Stimulated activated CD4-positive, alpha-beta T cell treated with anti-CD3 and anti-CD28 coated beads, Interleukin-12 subunit alpha, Interleukin-12 subunit beta, amount 100 ng/mL, for 4 hours (primary cell): ENCODE measurements around the gene EHF.

Experiments used
- DNase-seq: peaks from one replicate; pipeline ENCODE4 v3.0.0-alpha.2; 2020

The EHF gene

DNA sequence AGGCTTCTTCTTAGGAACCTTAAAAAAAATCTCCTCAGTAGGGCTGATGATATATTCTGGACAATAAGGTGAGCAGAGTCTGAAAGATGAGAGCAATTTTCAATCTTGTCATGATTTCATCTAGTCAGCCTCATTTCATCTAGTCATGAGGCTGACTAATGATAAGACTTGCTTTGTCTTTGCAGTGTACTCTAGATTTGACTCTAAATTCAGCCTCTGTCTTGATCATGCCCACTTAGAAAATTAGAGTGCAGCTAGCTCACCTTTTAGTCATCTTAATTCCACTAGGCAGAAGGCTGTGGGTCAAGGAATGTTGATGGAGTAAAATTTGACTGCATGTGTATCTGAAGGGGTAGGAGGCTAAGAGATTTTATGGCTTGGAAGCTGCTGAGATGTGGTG lies 5.5 kb downstream of the EHF start:
- DNase-seq = no peak

DNA sequence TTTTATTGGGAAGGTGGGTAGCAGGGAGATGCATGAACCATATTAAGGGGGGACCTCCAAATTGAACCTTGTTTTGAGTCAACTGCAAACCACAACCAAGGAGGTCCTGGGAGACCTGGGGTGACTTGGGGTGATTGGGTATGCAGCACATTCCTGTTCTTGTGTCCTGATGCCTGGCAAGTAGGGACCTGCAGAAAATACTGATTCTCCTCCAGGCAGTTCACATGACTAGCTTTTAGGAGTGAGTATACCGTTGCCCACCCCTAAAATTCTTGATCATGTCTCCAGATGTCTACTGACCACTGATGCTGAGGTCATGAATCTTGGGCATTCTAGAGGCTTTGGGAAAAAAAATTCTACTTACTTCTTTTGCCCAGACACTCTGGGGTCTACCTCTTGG lies 6.3 kb downstream of the EHF start:
- no peak for DNase-seq

DNA sequence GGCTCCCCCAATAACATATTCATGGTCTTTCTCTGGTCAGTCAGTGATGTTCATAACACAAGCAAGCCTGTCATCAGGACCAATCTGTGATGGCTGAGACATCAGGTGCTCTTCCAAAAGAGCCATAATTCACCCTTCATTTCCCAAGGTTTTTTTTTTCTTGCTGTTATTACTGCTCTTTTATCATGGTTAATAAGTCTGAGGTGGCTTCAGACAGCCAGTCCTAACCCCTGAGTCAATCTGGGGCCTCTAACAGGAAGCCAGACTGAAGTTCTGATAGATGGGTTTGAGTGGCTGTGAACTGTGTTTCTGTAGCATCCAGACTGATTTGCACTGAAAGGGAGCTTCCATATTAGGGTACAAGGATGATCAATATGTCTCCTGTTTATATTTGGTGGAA lies 8.8 kb downstream of the EHF start:
- DNase-seq = no peak

DNA sequence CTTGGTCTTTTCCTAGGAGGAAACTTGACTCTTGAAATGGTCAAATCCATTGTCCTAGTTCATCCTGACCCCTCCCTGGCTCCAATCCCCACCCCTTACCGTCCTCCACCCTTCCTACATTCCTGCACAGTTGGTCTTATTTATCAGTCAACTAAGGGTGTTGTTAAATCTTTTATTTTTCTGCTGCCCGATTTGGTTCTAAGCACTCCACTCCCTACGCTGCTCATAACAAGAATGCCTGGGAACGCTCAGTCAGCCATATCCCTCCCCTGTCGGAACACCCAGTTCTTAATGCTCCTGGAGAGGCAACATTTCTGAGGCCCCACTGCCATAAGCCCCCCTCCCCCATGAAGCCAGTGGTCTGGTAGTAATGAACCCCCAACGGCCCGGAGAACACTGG lies 9.7 kb downstream of the EHF start:
- no peak for DNase-seq

DNA sequence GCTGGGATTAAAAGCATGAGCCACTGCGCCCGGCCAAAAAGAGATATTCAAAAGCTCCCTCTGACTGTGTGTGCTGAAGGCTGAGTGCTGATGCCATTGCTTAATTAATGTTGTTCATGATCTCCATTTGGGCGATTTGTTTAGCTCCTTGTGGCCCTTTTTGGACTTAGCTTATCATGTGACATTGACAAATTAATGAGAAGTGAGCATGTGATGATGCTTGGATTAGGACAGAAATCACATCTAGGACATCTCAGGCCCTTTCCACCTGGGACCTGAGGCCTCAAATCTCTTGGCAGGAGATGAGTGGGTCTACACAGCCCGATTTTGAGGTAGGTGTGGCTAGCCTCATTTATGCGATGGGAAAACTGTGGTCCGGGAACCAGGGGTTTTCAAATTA lies 10.4 kb downstream of the EHF start:
- no peak for DNase-seq

DNA sequence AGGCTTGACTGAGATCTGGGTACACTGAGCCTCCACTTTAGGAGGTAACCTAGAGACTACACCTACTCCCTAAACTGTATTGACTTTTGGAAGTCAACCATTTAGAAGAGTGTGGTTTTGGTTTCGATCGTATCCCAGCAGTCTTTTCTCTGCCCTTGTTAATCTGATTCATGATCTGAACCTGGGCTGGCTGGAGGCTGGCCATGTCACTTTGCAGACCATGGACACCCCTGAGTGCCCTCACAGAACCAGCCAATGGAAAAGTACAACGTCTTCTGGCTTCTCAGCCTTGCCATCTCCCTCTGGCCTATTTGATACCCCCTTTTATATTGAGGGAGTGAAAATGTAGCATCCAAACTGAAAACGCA lies 10.8 kb downstream of the EHF start:
- DNase-seq = no peak

DNA sequence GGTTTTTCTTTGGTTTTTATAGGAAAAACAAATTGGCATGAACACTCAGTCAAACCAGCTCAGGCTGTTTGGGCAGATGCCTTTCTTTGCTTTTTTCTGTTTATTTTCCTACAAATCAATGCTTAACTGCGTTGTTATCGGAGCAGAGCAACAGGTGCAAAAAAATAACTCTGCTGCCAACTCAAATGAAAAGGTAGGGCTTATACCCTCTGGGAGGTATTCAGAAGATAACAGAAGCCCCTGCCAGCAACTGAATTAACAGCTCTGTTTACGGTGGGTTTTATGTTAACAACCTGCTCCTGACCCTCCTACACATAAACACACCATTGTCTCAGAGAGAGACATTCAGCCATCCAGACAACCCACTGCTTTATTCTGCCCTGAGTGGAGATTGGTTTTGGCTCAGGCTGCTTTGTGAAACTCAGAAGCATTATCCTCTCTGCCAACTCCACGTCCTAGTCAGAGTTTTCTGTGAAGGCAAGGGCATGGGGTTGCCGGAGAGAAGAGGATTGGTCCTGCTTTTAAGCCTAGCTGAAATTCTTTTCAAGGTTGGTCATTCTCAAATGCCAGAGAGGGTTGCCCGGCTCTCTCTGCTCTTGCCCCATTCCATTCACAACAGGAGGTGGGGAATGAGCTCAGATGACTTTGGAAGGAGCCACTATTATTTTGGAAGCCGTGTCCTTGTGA lies 11.4 kb downstream of the EHF start:
- no peak for DNase-seq

DNA sequence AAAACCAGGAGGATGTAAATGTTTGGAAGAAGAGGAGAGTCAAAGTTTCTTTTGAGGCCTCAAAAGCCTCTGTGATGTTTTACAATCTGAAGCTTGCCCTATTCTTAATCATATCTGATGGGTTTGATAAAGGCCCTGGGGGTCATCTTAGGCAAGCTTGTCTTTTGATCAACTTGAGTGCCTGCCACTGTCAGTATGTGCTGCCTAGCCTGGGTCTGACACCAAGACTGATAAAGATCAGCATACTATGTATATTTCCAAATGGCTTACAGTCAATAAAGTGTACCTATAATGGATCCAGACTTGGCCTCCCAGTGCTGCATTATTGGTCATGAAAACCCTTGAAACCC lies 12.7 kb downstream of the EHF start:
- no peak for DNase-seq

DNA sequence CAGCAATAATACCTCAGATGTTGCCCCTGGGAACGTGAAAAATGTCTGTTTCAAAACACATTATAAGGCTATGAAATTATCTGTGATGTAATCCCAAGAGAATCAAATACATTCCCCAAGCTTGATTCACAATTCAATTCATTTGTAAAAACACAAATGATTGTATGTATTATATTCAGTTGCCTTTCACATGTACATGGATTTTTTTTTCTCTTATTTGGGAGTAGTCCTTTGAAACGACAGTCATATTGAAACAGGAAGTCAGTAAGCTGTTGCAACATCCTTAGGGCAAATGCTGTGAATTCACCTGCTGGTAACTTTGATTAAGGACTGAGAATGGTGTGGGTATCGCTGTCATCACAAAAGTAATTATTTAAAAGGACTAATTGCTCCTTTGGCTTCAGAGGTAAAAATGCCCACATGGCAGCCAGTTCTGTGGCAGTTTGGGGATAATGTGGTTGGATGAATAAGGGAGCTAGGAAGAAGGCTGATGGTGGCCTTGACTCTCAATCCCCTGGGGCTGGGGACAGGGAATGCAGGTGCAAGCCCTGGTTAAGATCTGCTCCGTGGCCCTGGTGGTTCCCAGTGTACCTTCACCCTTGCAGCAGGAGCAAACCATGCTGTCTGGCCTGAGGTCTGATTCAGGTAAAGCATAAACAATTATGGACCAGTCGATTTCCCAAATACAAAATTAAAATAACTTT lies 13.2 kb downstream of the EHF start:
- DNase-seq = no peak

DNA sequence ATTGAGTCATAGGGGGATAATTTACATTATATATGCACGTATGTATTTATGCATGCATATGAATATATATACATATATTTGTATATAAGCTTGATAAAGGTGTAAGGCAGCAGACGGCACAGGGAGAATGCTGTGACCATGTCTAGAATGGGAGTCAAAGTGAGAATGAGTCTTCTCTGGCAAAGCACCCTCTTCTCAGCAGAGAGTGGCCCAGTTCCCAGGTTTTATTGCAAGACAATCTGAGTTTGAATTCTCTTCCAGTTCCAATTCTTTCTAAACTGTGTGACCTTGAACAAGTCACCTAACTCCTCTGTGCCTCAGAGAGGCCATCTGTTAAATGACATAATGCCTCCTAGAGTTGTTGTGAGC lies 13.8 kb downstream of the EHF start:
- no peak for DNase-seq

DNA sequence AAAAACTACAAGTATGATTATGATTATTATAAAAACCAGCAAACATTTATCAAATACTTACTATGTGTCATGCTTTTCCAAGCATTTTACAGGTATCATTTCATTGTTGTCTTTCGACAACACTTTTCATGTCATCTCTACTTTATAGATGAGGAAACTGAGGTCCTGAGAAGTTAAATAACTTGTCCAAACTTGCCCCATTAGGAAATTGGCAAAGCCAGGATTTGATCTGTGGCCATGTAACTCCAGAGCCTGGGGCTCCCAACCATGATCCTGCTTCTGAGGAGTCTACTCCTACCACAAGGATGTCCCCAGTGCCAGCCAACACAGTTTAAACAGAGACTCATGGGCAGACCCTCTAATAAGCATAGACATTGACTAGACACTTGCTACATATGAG lies 15.2 kb downstream of the EHF start:
- DNase-seq = no peak

DNA sequence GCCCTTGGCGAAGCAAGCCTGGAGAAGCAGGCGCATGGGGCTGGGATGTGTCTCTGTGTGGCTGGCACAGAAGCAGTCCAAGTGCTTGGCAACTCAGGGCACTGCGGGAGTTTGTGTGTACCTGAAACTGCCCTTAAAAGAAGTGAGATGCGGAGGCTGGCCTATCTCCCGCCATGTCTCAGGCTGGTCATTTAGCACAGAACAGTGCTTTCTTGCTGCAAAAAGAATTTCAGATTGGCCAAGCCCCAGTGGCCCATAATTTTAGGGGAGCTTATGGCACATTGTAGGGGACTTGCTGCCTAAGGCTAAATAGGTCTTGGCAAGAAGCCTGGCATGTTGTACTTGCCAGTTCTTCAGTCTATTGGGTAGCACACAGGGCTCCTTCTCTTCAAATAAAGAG lies 16.4 kb downstream of the EHF start:
- no peak for DNase-seq

DNA sequence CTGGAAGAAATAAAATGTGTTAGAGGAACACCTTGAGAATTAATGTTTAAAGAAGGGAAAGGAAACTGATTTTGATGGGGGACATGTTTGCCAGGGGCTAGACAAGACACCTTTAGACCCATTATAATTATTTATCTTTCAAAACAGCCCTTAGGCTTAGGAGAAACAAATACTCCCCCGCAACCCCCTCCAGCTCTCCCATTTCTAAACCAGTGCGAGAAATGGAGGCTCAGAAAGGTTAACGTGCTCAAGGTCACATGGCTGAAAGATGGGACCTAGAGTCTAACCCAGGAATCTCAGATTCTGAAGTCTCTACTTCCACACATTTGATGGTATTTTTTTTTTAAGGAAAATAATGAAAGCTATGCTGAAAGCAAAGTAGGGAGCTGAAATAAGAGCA lies 18.0 kb downstream of the EHF start:
- DNase-seq = no peak

DNA sequence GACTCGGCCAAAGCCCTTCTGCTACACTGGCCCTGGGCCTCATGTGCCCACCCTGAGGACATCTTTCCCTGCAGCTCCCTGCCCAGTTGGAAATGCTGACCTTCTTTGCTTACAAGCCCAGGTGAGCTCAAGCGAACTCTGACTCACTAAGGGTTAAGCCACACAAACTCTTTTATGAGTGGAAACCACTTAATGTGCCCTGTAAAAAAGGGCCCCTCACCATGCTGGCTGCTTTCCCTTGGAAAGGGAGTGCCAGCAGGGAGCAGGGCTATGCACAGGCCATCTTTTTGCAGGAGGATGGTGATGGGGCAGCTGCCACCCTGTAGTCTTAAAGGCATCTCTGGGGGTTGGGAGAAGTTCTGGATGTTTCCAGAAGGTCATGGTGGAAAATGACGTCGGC lies 18.7 kb downstream of the EHF start:
- DNase-seq = no peak

DNA sequence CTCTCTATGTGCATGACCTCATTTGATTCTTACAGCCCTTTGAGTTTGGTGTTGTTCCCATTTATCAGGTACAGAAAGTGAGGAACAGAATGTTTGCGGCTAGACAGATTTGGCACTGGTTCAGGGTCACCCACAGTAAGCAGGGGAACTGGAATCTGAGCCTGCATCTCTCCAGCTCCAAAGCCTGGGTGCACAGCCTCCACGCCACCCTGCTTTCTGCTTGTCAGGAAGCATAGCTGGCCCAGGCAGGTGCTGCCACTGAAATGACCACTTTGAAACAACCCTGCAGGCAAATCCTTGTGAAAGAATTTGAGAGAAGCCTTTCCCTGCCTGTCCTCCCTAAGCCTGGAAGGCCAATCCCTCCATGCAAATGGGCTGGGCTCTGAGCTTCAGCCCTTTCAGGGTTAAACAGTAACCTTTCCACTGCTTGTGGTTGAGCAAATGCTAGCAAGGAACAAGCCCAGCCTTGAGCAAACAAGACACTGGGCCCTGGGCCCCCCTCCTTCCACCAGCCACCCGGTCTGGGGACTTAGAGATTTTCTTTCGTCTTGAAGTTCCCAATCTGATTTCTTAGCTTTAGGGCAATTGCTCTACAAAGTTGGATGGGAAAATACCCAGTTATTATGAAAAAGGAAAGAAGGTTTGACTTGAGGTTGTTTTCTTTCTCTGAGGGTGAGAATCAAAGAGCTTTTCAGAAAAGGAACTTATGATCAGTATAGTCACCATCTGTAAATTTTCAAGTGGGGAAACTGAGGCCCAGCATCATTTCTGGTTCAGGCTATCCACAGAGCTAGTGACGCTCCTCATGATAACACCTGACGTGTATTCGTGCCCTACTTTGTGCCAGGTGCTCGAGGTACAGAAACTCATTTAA lies 19.4 kb downstream of the EHF start:
- DNase-seq = no peak

DNA sequence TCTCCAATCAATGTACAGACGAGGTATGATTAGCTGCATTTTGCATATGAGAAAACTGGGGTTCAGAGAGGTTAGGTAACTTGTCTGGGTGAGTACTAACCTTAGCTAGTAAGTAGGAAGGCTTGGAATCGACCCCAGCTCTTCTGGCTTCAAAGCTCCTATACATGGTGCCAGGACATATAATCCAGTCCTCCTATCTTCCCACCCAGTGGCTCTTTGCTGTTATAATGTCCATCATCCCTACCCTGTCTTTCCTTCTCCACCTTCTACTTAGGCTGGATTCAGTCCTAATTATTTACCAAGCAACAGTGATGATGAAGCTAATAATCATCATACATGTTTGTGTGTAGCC lies 20.0 kb downstream of the EHF start:
- no peak for DNase-seq

DNA sequence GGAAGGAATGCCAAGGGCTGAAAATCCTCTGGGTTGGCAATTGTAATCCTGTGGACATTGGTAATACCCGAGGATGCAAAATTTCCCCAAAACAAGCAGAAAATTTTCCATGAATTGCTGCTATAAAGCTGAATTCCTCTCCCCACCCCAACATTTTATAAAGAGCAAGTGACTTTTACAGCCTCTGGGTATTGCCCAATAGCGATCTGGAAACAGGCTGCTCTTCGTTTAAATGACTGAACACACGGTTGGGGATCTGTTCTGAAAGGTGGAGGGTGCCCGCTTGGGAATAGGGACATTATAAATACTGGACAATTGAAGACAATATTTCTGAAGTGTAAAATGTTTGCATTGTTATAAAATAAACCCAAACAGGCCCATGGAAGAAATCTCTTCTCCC lies 20.6 kb downstream of the EHF start:
- no peak for DNase-seq

DNA sequence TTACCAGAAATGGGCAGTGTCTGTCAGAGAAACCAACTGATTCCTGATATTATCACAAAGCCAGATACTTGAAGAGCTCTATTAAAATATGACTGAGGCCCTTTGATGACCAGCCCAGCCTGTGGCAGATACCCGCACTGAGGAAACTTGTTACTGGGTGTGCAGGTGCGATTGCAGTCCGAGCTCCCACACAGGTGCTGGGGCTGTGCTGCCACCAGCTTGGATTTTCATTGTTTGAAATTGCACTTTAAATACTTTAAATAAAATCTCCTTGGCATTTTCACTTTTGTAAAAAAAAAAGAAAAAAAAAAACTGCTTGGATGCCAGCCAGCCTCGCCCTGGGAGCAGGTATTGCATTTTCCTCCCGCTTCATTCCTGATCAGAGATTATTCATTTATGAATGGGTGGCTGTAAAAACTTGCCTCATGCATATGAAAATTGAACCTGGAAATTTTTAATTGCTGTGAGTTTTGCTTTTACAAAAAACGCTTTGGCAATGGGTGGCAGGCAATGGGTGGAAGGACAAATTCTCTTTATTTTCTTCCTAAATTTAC lies 21.2 kb downstream of the EHF start:
- DNase-seq = no peak

DNA sequence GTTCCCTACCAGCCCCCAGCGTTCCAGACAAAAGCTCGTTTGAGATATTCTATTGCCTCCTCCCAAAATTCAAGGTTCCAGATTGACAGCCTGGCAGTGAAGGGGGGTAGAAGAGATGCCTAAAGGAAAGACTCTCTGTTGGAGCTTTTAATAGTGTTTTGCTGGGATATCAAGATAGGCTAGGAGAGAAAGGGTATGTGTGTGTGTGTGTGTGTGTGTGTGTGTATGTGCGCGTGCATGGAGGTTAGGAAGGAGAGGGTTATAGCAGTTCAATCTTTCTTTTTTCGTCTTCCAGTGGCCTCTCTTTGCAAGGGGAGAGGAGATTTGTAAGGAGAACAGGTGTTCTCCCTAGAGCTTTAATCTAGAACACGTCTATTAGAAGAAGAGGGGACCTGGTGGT lies 22.0 kb downstream of the EHF start:
- DNase-seq = no peak

DNA sequence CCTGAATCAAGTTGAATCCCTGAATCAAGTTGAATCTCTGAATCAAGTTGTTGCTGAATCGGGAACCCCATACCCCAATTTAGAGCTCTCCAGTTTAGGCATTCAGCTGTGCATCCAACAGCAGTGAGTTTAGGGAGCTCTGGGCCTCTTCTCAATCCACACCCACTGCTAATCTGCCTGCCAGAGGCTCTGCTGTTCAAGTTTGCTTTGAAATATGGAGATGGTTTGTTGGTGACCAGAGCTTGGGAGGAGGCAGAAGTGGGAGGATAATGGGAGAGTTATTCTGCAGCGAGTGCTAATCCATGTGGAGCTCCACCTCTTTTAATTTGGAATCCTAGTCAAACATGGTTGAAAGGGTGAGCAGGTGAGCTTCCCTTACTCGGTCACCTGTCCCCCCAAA lies 22.4 kb downstream of the EHF start:
- no peak for DNase-seq

DNA sequence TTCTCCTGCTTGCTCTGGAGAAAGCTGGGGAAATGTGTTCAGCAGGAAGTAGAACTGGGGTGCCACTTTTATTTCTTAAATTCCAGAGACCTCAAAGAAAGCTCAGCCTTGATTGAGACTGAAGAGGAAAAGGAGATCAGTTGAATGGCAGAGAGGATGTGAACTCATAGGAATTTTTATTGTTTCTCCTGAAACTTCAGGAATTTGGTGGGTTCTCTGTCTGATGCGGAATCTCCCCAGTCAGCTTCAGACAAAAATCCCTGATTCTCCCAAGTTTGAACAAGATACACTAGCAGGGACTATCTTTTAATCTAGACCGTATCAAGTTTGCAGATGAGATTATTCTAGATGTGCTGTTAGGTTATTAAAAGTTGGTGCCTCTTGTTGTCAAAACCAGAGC lies 23.0 kb downstream of the EHF start:
- no peak for DNase-seq

DNA sequence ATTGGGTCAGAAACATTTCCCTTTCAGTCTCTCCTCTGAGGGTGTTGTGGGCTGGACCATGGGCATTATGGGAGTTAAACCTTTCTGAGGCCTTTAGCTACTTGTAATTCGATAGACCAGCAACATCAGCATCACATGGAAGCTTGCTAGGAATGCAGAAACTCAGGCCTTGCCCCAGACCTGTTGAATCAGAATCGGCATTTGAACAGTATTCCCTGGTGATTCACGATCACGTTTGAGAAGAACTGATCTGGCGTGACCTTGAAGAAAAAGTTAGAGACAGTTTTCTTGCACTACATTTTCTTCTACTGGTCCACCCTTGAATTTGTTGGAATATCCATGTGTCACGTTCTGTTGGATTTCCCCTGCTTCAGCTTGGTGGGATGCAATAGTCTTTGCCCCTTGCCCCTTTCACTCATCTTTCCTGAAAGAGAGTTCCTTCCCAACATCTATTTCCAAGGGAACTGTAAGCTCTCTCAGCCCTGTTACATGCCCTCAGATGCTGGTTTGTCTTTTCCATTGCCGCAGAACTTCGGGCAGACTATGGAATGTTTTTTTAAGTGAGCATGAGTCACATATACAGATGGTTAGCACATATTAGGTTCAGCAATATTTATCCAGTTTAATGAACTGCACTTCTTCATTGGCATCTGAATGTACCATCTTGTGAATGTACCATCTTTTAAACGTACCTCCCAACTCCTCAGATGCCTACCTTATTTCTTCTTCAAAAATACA lies 23.9 kb downstream of the EHF start:
- DNase-seq = no peak

DNA sequence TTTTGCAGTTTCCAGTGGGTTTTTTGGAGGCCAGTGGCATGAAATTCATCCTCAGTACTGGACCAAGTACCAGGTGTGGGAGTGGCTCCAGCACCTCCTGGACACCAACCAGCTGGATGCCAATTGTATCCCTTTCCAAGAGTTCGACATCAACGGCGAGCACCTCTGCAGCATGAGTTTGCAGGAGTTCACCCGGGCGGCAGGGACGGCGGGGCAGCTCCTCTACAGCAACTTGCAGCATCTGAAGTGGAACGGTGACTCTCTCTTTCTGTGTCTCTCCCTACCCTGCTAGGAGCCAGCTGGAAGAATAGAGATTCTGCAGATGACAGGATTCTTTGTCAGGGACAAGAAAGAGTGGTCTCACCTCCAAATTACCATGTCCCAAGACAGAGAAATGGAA lies 25.5 kb downstream of the EHF start:
- no peak for DNase-seq

DNA sequence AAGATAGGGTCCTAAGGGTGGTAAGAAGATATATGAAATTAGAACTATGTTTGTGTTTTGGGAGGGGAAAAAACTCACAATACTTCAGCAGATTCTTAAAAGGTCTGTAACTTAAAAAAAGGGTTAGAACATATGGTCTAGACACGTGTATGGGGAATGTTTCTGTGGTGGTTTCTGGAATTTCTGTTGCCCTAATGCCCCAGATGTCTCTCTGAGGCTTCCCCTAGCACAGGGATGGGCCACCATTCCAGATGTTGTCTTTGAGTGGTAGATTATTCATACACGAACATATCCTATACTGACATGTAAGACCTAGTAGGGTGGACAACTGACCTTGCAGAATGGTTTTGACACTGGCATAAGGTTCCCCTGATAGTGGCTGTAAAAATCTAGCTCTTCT lies 26.2 kb downstream of the EHF start:
- DNase-seq = no peak
